Activated T-helper 17 cell treated with anti-CD3 and anti-CD28 coated beads, Interleukin-2, amount 50 U/mL, for 72 hours (primary cell): ENCODE data around the gene GFRA4. TPM values are rescaled to one million over a fixed set of nuclear protein-coding genes. Genes with fewer than 3 reads are reported as not detected.

ENCODE experiments used
- ATAC-seq: fragments of 150-1000 bp; cut with Tn5 transposase; replicated peaks from 2 replicates; pipeline ENCODE4 v1.10.0; 2021; ENCODE audit warnings: mild to moderate bottlenecking, moderate library complexity
- H3K27ac Mint-ChIP-seq: one replicate; pipeline ENCODE4 v1.8.0; 2022; ENCODE audit warnings: mixed read lengths
- H3K27me3 Mint-ChIP-seq: one replicate; pipeline ENCODE4 v1.8.0; 2022; ENCODE audit warnings: mixed read lengths
- H3K36me3 Mint-ChIP-seq: one replicate; pipeline ENCODE4 v1.8.0; 2022; ENCODE audit warnings: low read depth, mild to moderate bottlenecking, mixed read lengths
- H3K4me1 Mint-ChIP-seq: one replicate; pipeline ENCODE4 v1.8.0; 2022; ENCODE audit warnings: mixed read lengths
- H3K4me3 Mint-ChIP-seq: one replicate; pipeline ENCODE4 v1.8.0; 2022; ENCODE audit warnings: mild to moderate bottlenecking, mixed read lengths
- H3K9me3 Mint-ChIP-seq: one replicate; pipeline ENCODE4 v1.8.0; 2022; ENCODE audit warnings: mixed read lengths
- total RNA-seq, 2 donors: library from RNA; stranded (reverse); gene quantifications; one replicate each; pipeline ENCODE4 v1.2.3, GENCODE V29; 2022

Gene GFRA4
- total RNA-seq, 2 donors from 2014 or later = not detected

- Mint-ChIP-seq H3K4me3 (peak overlapping the region; percentile 14), H3K27ac (no peak overlapping the region), H3K36me3 (no peaks in the 10 kb centered on the region), H3K9me3 (no peaks in the 10 kb centered on the region), H3K27me3 (peaks cover 22% of the 10 kb centered on the region), H3K4me1 (peaks cover 7% of the 10 kb centered on the region)
- no peak for ATAC-seq
Observed at GRCh38 chr20:3658019-3658715, 5.0 kb downstream of the GFRA4 start.

DNA sequence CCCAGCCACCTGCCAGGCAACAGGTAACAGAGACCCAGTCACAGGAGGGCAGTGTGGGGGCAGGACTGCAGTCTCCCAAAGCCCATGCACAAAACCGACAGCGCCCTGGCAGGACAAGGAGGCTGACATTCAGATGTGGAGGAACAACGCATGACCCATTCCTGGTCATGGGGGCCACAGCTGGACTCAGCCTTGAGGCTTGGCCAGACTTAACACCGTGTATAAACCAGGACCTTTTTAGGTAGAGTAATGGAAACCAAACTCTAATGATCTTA lies 8.1 kb downstream of the GFRA4 start:
- Mint-ChIP-seq H3K4me1 (peaks cover 7% of the 10 kb centered on the region), H3K27ac (no peak overlapping the region), H3K36me3 (peaks cover 5% of the 10 kb centered on the region), H3K4me3 (no peak overlapping the region), H3K9me3 (no peaks in the 10 kb centered on the region), H3K27me3 (peaks cover 9% of the 10 kb centered on the region)
- no peak for ATAC-seq

- Mint-ChIP-seq H3K27ac (no peak overlapping the region), H3K36me3 (peaks cover 5% of the 10 kb centered on the region), H3K27me3 (peaks cover 6% of the 10 kb centered on the region), H3K4me3 (no peak overlapping the region), H3K9me3 (no peaks in the 10 kb centered on the region), H3K4me1 (peaks cover 7% of the 10 kb centered on the region)
- ATAC-seq = no peak
Observed at GRCh38 chr20:3654326-3655130, 8.7 kb downstream of the GFRA4 start.

DNA sequence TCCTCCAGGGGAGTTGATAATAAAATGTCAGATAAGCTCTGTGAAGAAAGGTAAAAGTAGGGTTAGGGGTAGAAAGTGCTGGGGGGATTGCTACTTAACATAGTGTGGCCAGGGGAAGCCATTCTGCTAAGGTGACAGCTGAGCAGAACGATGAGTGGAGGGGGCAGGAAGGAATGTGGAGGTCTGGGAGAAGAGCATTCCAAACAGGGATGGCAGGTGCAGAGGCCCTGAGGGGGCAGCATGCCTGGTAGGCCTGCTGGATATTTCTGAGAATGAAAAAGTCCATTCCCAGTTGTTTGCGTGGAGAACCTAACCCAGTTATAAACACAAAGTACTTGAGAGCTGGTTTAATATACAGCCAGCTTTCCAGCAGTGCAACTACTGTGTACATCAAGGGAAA lies 9.3 kb downstream of the GFRA4 start:
- Mint-ChIP-seq H3K4me3 (no peak overlapping the region), H3K9me3 (no peaks in the 10 kb centered on the region), H3K4me1 (peaks cover 4% of the 10 kb centered on the region), H3K27ac (no peak overlapping the region), H3K36me3 (peaks cover 6% of the 10 kb centered on the region), H3K27me3 (peaks cover 3% of the 10 kb centered on the region)
- ATAC-seq = no peak

GRCh38 chr20:3652676-3653596 lies 10.3 kb downstream of the GFRA4 start:
- ATAC-seq = no peak
- H3K4me1 Mint-ChIP-seq = no peaks in the 10 kb centered on the region

DNA sequence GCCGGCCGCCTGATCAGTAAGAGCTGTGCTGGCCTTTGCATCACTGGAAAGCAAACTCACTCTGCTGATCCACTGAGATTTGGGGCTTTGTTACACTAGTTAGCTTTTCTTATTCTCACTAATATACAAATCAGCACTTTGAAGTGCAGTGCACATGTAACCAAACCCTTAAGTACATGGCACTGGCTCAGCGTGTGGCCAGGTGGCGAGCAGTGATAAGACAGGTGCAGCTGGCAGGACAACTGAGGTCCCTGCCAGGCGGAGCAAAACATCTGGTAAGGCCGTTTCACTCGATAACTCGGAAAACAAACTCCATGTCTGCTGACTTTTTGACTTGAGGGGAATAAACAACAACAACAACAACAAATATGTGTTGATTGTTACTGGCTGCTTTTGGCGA lies 11.0 kb downstream of the GFRA4 start:
- Mint-ChIP-seq H3K4me1 (no peaks in the 10 kb centered on the region), H3K27ac (no peak overlapping the region), H3K36me3 (peaks cover 19% of the 10 kb centered on the region), H3K27me3 (no peaks in the 10 kb centered on the region), H3K4me3 (no peak overlapping the region), H3K9me3 (no peaks in the 10 kb centered on the region)
- ATAC-seq = no peak

More at GRCh38 chr20:3652676-3653596, 10.3 kb downstream of the GFRA4 start:
- Mint-ChIP-seq H3K36me3 (peaks cover 14% of the 10 kb centered on the region), H3K9me3 (no peaks in the 10 kb centered on the region), H3K27me3 (no peaks in the 10 kb centered on the region), H3K27ac (no peak overlapping the region), H3K4me3 (no peak overlapping the region)

- ATAC-seq = no peak
- Mint-ChIP-seq H3K27me3 (no peaks in the 10 kb centered on the region), H3K4me3 (no peak overlapping the region)
Observed at GRCh38 chr20:3651204-3651962, 11.8 kb downstream of the GFRA4 start.

DNA sequence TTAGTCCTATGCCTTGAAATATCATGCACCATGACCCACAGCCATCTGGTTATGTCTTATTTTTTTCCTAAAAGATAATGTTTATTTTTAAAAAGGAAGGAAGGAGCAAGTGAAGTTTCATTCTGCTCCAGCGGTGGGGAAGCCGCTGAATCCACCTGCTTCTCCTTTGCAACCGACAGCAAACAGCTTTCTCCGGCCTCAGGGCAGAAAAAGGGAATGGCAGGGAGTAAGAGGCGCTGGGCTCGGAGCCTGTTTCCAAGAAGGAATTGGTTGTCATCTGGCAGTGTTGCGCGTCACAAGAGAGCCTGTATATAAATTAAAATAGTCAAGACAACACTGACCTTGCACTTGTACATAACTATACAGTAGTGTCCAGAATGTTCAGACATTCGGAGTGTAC lies 14.2 kb downstream of the GFRA4 start:
- Mint-ChIP-seq H3K36me3 (peaks cover 42% of the 10 kb centered on the region), H3K4me1 (no peaks in the 10 kb centered on the region), H3K4me3 (no peak overlapping the region), H3K27me3 (no peaks in the 10 kb centered on the region), H3K27ac (no peak overlapping the region), H3K9me3 (no peaks in the 10 kb centered on the region)
- no peak for ATAC-seq

More at GRCh38 chr20:3651204-3651962, 11.8 kb downstream of the GFRA4 start:
- Mint-ChIP-seq H3K4me1 (no peaks in the 10 kb centered on the region), H3K36me3 (peaks cover 27% of the 10 kb centered on the region), H3K9me3 (no peaks in the 10 kb centered on the region), H3K27ac (peak overlapping the region; percentile 54)

- Mint-ChIP-seq H3K27ac (no peak overlapping the region), H3K9me3 (no peaks in the 10 kb centered on the region), H3K27me3 (no peaks in the 10 kb centered on the region), H3K4me1 (no peaks in the 10 kb centered on the region), H3K36me3 (peaks cover 45% of the 10 kb centered on the region), H3K4me3 (no peak overlapping the region)
- ATAC-seq = no peak
Observed at GRCh38 chr20:3647473-3647872, 15.7 kb downstream of the GFRA4 start.

- H3K9me3 Mint-ChIP-seq = no peaks in the 10 kb centered on the region
- no peaks in the 10 kb centered on the region for H3K4me1 Mint-ChIP-seq
- no peak for ATAC-seq
- H3K27ac Mint-ChIP-seq = no peak overlapping the region
- H3K36me3 Mint-ChIP-seq = peaks cover 45% of the 10 kb centered on the region
- no peaks in the 10 kb centered on the region for H3K27me3 Mint-ChIP-seq
- no peak overlapping the region for H3K4me3 Mint-ChIP-seq
Observed at GRCh38 chr20:3646651-3647050, 16.5 kb downstream of the GFRA4 start.

- ATAC-seq = no peak
- H3K27ac Mint-ChIP-seq = no peak overlapping the region
- no peaks in the 10 kb centered on the region for H3K4me1 Mint-ChIP-seq
- no peaks in the 10 kb centered on the region for H3K27me3 Mint-ChIP-seq
- peaks cover 51% of the 10 kb centered on the region for H3K36me3 Mint-ChIP-seq
- H3K4me3 Mint-ChIP-seq = no peak overlapping the region
- H3K9me3 Mint-ChIP-seq = no peaks in the 10 kb centered on the region
Observed at GRCh38 chr20:3646067-3646440, 17.1 kb downstream of the GFRA4 start.

DNA sequence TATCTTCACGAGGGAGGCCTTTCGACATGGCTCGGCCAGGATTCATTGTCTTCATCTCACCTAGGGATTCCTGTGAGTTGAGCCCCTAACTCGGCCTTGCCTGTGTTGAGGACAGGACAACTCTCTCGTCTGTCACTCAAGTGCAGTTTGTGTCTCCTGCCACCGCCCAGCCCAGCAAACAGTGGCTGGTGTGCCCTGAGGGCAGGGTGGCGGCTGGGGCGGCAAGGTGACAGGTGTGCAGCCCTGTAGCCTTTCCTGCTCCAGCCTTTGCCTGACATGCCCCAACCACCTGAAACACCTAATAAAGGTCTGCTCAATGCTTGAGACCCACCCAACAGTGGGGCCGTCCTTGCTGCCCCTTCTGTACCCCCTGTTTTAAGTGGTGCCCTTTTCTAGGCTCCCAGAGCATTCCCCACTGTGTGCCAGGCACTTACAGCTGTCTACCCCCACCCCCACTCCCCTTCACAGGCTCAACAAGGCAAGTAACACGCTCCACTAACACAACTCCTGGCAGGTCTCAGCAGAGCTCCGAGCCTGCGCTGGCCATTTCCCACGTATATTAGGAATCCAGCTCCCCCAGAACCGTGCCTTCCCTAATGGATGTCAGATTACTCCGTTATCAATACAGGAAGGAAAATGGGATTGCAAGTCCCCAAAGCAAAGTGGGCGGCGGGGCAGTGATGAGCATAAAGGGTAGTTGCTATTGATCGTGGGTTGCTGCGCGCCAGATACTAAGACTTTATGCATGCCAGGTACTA lies 17.7 kb downstream of the GFRA4 start:
- Mint-ChIP-seq H3K27ac (no peak overlapping the region), H3K36me3 (peaks cover 54% of the 10 kb centered on the region), H3K27me3 (no peaks in the 10 kb centered on the region), H3K4me1 (no peaks in the 10 kb centered on the region), H3K9me3 (no peaks in the 10 kb centered on the region), H3K4me3 (no peak overlapping the region)
- no peak for ATAC-seq

- no peak overlapping the region for H3K4me3 Mint-ChIP-seq
- peaks cover 34% of the 10 kb centered on the region for H3K36me3 Mint-ChIP-seq
- H3K27ac Mint-ChIP-seq = no peak overlapping the region
- no peaks in the 10 kb centered on the region for H3K9me3 Mint-ChIP-seq
- H3K27me3 Mint-ChIP-seq = no peaks in the 10 kb centered on the region
- ATAC-seq = no peak
- no peaks in the 10 kb centered on the region for H3K4me1 Mint-ChIP-seq
Observed at GRCh38 chr20:3640259-3640658, 22.9 kb downstream of the GFRA4 start.
